Measurements from ENCODE around the gene SKIC8.
"Not testable (repeated sequence)": the region's sequence is repeated elsewhere in the genome, so short reads cannot be mapped to it uniquely, and the experiment has no call there.

SKIC8 gene

GRCh38 chr15:78247911-78248310, 51.5 kb downstream of the SKIC8 start:
- H3K4me3 ChIP-seq (ENCODE audit: low read depth, low read length) = no peak overlapping the region
- TF ChIP-seq CTCF (conservative IDR thresholded peaks at IDR 0.05; ENCODE audit: low read depth, low read length) = no peak
- no peak for DNase-seq (ENCODE audit: low read depth)

DNA sequence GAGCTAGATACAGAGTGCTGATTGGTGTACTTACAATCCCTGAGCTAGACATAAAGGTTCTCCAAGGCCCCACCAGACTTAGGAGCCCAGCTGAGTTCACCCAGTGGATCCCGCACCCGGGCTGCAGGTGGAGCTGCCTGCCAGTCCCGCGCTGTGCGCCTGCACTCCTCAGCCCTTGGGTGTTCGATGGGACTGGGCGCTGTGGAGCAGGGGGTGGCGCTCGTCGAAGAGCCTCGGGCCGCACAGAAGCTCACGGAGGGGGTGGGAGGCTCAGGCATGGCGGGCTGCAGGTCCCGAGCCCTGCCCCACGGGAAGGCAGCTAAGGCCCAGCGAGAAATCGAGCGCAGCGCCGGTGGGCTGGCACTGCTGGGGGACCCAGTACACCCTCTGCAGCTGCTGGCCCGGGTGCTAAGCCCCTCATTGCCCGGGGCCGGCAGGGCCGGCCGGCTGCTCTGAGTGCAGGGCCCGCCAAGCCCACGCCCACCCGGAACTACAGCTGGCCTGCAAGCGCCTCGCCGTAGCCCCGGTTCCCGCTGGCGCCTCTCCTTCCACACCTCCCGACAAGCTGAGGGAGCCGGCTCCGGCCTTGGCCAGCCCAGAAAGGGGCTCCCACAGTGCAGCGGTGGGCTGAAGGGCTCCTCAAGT, 53.3 kb downstream of the SKIC8 start:
- not testable (repeated sequence) for H3K4me3 ChIP-seq (ENCODE audit: low read depth, low read length); DNase-seq (ENCODE audit: low read depth)

DNA sequence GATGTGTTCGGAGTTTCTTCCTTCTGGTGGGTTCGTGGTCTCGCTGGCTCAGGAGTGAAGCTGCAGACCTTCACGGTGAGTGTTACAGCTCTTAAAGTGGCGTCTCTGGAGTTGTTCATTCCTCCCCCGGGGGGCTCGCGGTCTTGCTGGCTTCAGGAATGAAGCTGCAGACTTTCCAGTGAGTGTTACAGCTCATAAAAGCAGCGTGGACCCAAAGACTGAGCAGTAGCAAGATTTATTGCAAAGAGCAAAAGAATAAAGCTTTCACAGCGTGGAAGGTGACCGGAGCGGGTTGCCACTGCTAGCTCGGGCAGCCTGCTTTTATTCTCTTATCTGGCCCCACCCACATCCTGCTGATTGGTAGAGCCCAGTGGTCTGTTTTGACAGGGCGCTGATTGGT, 54.0 kb downstream of the SKIC8 start:
- not testable (repeated sequence) for DNase-seq (ENCODE audit: low read depth); H3K4me3 ChIP-seq (ENCODE audit: low read depth, low read length)

GRCh38 chr15:78244893-78245292, 54.5 kb downstream of the SKIC8 start:
- TF ChIP-seq CTCF (conservative IDR thresholded peaks at IDR 0.05; ENCODE audit: low read depth, low read length) = no peak
- no peak overlapping the region for H3K4me3 ChIP-seq (ENCODE audit: low read depth, low read length)
- no peak for DNase-seq (ENCODE audit: low read depth)

- no peak for DNase-seq (ENCODE audit: low read depth)
- no peak for TF ChIP-seq CTCF (conservative IDR thresholded peaks at IDR 0.05; ENCODE audit: low read depth, low read length)
- no peak overlapping the region for H3K4me3 ChIP-seq (ENCODE audit: low read depth, low read length)
Observed at GRCh38 chr15:78244101-78244500, 55.3 kb downstream of the SKIC8 start.

DNA sequence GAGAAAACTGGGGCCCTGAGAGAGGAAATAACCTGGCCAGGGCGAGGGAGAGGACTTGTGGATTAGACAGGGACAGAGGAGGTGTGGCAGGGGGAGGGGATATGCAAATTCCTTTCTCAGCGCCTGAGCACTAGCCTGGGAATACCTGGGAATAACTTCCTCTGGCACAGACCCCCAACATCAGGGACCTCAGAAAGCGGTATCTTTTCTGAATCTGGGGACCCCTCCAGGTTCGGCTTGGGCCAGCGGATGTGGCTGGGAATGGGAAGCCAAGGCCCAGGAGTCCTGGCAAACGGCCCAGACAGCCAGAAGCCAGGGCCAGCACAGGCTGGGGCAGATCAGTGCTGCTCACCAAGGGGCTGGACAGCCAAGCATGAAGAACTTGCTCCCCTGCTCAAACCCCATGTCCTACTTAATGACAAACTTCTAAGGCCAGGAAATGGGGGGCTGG, 55.9 kb downstream of the SKIC8 start:
- no peak for TF ChIP-seq CTCF (conservative IDR thresholded peaks at IDR 0.05; ENCODE audit: low read depth, low read length)
- DNase-seq (ENCODE audit: low read depth) = peak; percentile 68
- H3K4me3 ChIP-seq (ENCODE audit: low read depth, low read length) = no peak overlapping the region

- H3K4me3 ChIP-seq (ENCODE audit: low read depth, low read length) = no peak overlapping the region
- DNase-seq (ENCODE audit: low read depth) = no peak
- TF ChIP-seq CTCF (conservative IDR thresholded peaks at IDR 0.05; ENCODE audit: low read depth, low read length) = no peak
Observed at GRCh38 chr15:78243058-78243457, 56.4 kb downstream of the SKIC8 start.

DNA sequence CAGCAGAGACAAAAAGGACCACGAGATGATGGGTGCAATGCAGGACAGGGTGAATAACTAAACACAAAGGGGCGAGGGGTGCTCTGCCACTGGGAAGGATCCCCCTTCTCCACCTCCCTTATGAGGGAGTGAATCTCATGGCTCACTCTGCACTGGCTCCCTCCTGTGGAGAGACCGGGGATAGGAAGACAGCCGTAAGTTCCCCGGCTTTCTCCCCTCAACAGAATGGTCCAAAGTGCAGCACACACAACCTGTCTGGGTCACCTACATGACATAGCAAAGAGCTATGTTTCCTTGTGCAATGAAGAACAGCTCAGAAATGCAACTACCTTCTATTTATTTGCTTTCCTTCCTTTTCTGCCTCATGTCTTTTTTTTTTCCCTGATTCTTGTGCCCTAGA, 57.3 kb downstream of the SKIC8 start:
- no peak overlapping the region for H3K4me3 ChIP-seq (ENCODE audit: low read depth, low read length)
- peak; percentile 59 for TF ChIP-seq CTCF (conservative IDR thresholded peaks at IDR 0.05; ENCODE audit: low read depth, low read length)
- peak; percentile 14 for DNase-seq (ENCODE audit: low read depth)
